HG03103 (cell line): Measurements from ENCODE around the gene IFT22.
"Not testable (repeated sequence)": the region's sequence is repeated elsewhere in the genome, so short reads cannot be mapped to it uniquely, and the experiment has no call there.

Experiments used
- ATAC-seq: cut with Tn5 transposase; IDR thresholded peaks from one replicate; pipeline ENCODE4 v1.9.1; 2021; ENCODE audit warnings: low read depth; ENCODE audit not compliant: unreplicated experiment

The IFT22 gene

DNA sequence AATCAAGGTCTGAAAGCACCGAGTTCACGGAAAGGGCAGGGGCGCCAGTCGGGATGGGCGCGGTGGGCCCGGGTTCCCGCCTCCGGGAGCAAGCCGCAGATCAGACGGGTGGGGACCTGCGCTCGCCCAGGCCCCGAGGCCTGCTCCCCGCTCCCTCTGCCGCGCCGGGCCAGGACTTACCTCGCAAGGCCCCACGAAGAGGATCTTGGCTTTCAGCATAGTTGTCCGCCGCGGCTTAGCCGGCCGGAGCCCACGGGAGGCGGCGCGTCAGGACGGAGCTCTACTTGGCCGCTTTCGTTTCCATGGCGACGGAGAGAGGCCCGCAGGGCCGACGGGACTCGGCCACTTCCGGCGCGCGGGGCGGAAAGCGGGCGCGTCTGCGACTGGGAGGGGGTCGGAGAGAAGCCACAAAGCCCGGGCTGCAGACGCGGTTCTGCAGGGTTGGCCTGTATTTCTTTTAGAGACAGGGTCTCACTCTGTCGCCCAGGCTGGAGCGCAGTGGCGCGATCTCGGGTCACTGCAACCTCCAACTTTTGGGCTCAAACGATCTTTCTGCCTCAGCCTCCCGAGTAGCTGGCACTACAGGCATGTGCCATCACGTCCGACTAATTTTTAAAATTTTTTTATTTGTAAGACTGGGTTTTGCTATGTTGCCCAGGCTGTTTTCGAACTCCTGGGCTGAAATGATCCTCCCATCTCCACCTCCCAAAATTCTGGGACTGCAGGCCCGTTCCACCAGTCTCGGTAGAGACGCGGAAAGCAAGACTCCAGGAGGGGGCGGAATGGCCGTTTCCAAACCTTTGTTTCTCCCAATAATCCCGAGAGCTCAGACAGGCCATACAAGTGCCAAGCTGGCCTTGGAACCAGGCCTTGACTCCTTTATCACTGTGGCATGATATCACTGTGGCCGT, at the start of gene IFT22:
Gene IFT22, minus strand, starts transcription at position 322 of the 911 bp plus-strand sequence. Its CDS starts 103 bp downstream, at position 219.
- ATAC-seq: peak; percentile 97

DNA sequence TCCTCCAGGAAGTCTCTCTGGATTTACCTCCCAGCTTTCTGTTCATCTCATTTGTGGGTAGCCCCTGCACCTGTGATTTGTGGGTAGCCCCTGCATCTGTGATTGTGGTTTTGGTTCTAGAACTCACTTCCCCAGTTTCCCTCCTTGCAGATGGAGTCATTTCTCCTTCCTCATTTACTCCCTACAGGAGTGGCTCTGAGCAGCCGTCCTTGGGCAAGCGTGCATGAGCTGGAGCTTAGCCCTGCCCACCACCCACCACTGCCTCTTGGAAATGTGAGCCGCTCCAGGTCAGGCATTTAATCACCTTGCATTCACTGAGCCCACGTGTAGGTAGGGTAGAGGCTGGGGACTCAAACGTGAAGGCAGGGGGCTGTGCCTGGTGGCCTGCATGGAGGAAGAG, 49.2 kb upstream of the IFT22 start:
- ATAC-seq: no peak

DNA sequence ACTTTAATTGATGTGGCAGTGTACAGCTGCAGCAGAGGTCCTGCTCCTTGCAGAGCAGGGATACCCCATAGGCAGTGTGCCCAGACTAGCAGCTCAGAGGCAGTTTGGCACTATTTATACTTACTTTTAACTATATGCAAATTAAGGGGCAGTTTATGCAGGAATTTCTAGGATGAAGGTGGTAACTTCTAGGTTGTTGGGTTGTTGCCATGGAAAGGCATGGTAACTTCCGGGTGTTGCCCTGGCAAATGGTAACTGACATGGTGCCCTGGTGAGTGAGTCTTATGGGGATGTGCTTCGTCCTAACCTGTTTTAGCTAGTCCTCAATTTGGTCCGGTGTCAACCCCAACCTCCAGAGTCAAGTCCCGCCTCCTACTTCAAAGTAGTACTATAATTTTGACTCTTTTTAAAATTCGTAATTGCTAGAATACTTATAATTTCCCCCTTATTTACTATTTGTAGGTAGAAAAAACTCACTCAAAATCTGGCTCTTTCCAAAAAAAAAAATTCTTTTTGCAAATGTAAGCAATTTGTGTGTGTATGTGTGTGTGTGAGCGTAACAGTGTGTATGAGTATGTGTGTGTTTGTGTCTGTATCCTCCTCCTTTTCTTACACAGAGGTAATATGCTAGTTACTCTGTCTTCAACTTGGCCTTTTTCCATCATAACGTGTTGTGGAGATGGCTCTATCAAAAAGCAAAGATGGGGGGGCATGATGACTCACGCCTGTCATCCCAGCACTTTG, 47.0 kb upstream of the IFT22 start:
- ATAC-seq: no peak

DNA sequence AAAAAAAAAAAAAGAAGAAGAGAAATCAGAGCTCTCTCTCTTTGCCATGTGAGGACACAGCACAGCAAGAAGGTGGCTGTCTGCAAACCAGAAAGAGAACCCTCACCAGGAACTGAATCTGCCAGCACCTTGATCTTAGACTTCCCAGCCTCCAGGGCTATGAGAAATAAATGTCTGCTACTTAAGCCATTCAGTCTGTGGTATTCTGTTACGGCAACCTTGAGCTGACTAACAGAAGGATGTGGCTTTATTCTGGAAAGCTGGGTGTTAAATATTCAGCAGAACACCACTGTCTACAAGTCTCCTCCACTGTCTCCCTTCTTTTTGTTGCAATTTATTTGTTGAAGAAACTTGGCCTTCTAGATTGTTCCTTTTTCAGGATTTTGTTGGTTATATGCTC, 46.1 kb upstream of the IFT22 start:
- no peak for ATAC-seq

DNA sequence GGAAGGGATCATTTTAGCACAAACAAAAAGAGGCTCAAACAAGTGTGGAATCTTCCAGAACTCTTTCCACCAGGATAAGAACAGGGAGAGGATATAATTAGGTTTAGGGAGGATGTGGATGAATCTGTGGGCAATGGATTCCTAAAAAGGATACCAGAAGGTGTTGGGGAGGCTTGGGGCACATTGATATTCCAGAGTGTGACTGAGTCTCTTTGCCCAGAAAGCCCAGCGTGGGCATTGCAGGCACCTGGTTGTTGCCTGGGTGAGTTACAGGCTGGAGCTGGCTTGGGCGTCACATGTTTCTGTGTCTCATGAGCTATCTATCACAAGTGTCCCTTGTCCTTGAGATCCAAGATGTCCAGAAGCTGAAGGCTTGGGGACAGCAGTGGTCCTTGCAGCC, 44.3 kb upstream of the IFT22 start:
- no peak for ATAC-seq

DNA sequence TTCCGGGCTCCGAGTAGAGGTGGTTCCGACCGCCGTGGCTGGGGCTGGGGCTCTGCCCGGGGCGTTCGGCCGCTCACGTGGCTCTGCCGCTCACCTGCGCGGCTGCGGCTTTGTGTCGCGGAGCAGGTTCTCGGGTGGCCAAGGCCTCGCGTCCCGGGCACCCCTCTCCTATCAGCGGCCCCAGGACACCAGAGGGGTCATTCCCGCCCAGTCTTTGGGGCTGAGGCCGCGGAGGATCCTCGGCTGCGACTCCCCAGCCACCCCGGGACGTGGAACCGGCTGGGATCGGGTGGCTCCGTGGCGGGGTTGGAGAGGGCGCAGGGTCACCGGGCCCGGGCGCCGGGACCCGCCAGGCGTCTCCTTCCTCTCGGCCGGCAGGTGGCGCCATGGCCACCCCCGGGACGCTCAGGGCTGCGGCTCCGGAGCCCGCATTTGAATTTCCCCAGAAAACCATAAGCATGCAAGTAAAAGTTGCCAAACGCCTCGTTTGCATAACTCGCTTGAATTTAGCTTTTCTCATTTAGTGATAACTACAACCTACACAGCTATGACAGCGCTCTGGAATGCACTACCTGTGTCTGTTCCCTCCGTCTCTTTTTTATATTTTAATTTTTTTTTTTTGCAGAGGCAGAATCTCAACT, 42.2 kb upstream of the IFT22 start:
- no peak for ATAC-seq

DNA sequence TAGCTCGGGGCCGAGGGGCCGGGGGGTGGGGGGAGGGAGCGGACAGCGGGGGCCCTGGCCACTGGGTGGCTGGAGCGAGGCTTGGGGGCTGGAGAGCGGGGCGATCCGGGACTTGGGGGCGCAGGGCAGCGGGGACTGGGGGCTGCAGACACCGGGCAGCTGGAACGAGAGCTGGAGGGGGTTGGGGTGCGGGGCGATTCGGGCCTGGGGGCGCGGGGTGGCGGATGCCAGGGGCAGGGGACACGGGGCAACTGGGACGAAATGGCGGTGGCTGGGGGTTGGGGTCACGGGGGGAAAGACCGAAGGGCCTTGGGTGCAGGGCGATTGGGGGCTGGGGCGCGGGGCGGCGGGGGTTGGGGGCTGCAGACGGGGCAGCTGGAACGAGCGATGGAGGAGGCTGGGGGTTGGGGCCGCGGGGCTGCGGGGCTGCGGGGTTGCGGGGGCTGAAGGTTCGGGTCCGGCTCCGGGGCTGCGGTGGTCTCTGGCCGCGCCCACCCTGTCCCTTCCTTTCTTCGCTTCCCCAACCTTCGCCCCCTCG, 41.7 kb upstream of the IFT22 start:
- no peak for ATAC-seq

DNA sequence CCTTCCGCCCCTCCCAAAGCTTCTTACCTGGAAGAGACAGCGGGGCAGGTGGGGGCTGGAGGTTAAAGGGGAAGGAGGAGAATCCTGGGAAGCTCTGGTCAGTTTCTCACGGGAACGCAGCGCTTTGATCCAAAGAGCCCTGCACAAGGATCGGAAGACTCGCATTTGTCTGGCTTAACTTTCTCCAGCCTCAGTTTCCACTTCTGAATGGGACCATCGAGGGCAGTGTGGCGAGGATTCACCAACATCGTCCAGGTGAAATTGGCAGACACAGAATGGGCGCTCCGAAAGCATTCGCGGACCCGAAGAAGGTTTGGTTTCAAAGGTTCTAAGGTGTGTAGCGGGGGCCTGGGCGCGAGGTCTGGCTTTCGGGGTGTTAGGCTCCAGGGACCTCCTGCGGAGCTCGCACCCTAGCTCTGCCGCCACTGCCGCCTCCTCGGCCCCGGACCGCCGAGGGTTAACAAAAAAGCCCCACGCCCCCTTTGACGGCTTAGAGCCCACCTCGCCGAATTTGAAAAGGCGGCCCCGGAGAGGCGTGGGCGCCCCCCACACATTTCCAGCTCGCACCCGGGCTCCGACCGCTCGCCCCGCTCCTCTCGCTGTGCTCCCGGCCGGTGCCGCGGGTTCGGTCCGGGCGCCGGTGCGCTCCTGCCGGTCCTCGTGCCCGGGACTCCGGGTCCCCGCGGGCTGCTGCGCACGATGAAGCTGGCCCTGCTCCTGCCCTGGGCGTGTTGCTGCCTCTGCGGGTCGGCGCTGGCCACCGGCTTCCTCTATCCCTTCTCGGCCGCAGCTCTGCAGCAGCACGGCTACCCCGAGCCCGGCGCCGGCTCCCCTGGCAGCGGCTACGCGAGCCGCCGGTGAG, 41.0 kb upstream of the IFT22 start, which contains the start of gene COL26A1:
Gene COL26A1, plus strand, starts transcription at position 542 of the 862 bp plus-strand sequence. Its CDS starts 158 bp downstream, at position 700.
- ATAC-seq: no peak

DNA sequence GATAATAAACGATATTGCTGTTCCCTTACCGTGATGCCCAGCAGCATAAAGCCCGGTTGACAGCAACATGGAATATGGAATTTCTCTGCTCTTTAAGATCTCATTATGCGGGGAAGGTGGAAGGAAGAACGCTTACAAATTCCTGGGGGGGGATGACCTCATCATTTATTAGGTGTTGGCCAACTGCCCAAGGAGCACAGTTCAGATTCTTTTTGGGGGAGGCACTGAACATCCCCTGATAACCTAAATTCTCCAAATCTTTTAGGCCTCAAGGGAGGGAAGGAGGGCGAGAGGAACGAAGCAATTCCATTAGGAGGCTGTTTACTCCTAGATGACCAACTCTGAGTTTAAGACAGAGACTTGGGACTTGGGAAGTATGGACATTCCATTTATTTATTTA, 35.8 kb upstream of the IFT22 start:
- no peak for ATAC-seq

DNA sequence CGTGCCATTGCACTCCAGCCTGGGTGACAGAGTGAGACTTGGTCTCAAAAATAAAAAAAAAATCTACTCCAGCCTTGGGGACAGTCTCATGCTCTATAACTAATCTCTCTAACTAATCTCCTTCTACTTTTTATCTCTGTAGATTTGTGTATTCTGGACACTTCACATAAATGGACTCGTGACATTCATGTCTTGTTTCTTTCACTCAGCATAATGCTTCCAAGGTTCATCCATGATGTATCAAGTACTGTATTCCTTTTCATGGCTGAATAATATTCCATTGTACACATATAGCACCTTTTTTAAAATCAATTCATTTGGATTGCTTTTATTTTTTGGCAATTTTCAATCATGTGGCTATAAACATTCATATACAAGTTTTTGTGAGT, 31.3 kb upstream of the IFT22 start:
- ATAC-seq: no peak

DNA sequence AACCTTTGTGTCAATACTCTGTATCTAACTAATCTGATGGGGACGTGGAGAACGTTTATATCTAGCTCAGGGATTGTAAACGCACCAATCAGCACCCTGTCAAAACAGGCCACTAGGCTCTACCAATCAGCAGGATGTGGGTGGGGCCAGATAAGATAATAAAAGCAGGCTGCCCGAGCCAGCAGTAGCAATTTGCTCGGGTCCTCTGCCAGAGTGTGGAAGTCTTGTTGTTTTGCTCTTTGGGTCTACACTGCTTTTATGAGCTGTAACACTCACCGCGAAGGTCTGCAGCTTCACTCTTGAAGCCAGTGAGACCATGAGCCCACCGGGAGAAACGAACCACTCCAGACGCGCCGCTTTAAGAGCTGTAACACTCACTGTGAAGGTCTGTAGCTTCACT, 27.7 kb upstream of the IFT22 start:
- ATAC-seq: not testable (repeated sequence)

DNA sequence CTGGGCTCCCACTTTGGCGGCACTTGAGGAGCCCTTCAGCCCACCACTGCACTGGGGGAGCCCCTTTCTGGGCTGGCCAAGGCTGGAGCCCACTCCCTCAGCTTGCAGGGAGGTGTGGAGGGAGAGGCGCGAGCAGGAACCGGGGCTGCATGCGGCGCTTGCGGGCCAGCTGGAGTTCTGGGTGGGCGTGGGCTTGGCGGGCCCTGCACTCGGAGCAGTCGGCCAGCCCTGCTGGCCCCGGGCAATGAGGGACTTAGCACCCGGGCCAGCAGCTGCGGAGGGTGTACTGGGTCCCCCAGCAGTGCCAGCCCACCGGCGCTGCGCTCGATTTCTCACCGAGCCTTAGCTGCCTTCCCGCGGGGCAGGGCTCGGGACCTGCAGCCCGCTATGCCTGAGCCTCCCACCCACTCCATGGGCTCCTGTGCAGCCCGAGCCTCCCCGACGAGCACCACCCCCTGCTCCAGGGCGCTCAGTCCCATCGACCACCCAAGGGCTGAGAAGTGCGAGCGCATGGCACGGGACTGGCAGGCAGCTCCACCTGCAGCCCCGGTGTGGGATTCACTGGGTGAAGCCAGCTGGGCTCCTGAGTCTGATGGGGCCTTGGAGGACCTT, 26.9 kb upstream of the IFT22 start:
- not testable (repeated sequence) for ATAC-seq

DNA sequence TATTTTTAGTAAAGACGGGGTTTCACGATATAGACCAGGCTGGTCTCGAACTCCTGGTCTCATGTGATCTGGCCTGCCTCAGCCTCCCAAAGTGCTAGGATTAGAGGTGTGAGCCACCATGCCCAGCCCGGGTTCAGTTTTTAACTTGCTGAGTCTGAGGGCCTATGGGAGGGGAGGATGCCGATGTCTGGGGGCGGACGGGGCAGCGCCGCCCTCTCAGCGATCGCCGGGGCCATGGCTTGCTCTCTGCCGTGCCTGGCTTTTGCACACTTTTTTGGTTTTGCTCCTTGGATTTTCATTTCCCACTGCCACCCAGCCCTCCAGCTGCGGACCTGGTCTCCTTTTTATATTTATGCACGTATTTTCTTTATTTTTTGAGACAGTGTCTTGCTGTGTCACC, 25.9 kb upstream of the IFT22 start:
- no peak for ATAC-seq

DNA sequence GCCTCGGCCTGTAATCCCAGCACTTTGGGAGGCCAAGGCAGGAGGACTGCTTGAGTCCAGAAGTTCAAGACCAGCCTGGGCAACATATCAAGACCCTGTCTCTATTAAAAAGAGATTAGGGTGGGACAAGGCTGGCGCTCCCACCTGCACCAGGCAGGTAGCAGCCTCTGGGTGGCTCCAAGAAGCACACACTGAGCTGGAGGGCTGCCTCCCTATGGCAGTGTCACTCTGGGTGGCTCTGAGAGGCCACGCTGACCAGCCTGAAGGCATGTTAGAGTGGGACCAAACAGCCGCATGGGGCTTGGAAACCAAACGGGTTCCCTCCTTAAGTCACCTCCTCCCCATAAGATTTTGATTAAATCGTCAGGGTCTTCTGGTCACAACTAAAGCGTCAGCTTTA, 21.3 kb upstream of the IFT22 start:
- ATAC-seq: no peak

DNA sequence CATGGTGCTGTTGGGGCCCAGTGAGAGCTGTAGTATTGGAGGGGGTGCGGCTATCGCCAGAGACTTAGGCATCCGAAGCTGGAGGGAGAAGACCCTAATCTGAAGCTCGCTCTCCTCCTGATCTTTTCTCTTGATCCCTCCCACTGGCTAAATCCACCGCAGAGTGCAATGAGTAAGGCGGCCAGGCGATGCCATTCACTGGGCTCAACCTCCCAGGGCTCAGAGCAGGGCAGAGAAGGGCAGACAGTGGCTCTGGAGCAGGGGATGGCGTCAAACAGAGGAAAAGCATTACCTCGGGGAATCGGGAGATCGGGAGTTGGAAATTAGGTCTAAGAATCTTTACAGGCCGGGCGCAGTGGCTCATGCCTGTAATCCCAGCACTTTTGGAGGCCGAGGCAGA, 18.8 kb upstream of the IFT22 start:
- no peak for ATAC-seq

DNA sequence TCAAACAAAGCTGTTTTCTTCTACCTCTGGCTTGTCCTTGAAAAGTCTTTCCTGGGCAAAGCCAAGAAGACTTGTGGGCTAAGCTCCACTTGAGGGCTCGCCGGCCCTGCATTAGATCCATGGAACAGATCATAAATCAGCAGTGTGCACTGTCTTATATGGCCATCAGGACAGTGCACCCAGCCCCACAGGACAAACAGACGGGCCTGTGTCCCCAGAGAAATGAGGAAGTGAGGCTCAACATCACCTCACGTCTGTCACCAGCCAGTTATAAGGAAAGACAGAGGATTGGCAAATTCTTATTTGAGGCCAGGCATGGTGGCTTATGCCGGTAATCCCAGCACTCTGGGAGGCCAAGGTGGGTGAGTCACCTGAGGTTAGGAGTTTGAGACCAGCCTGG, 12.3 kb upstream of the IFT22 start:
- ATAC-seq: no peak

DNA sequence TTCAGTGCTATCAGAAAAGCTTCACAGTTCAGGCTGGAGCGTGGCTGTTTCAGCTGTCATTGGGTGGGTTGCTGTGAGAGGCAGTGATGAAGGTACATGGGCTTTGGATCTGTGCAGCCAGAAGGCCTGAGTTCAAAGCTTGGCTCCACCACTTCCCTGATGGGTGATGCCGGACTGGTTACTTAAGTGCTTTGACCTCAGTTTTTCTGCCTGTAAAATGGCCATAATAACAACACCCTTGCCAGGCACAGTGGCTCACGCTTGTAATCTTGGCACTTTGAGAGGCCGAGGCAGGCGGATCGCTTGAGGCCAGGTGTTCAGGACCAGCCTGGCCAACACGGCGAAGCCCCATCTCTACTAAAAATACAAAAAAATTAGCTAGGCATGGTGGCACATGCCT, 10.4 kb upstream of the IFT22 start:
- ATAC-seq: no peak

DNA sequence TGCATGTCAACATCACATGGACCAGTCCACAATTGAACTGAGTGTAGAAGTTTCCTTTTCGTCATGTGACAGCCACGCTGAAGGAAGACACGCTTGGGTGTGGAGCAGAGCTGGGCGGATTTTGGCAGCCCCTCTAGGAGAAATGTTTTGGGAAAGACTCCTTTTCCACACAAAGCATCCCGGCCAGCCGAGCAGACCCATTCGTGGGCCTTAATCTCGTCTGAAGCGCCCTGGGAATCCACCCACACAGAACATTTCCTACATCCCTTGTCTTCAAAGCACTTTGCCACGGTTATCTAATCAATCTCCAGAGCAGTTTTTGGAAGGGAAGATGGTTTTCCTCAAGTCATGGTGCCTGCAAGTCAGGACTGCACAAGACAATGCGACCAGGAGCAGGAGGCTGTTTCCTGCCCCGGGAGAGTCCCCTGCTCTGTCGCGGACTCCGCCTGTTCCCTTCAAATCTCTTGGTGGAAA, 8.4 kb upstream of the IFT22 start:
- ATAC-seq: no peak

DNA sequence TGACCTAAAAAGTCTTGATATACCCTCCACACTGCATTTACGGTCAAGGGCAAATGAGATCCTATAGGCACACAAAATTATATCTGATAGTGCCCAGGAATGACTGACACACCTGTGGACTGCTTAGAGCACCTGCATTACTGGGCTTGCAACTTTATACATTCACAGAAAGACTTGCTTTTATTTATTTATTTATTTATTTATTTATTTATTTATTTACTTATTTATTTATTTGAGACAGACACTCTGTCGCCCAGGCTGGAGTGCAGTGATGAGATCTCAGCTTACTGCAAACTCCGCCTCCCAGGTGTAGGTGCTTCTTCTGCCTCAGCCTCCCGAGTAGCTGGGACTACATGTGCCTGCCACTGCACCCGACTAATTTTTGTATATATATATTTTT, 6.5 kb upstream of the IFT22 start:
- ATAC-seq: no peak
